Measurements from ENCODE around the gene XXYLT1. TPM values are rescaled to one million over a fixed set of nuclear protein-coding genes. Genes with fewer than 3 reads are reported as not detected.

Gene XXYLT1
- total RNA-seq, 1 experiment from 2014 or later: 53.9 TPM

DNA sequence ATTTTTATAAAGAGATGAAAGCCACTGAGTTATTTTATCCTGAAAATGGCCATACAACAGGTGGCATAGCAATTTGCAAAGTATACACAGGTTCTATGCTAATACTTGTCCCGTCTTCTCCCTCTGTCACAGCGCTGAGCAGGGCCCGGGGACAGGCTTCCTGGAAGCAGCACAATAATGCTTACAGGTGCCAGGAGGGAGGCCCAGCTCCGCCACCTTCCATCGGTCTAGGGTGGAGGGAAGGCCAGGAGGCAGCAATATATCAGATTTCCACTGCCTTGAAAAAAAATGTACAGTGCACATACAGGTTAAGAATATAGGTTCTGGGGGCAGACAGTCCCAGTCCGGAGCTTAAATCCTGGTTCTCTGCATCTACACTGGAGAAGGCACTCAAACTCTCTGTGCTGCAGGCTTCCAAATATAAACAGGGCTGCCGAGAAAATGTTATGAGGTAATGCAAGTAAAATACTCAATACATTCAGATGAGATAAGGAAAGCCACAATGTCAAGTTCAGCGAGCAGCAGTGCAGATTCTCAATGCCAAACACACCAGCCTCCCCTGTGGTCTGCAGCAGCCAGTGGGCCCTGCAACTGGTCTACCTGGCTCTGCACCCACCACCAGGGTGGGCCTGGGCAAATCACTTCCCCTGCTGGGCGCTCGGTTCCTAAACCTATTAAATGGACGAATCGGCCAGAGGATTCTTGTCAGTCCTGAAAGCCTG is 189.6 kb downstream of the XXYLT1 start:
- Histone ChIP-seq H3K36me3 (ENCODE audit: insufficient read depth, low read length, poor library complexity, severe bottlenecking) (no peaks in the 10 kb centered on the region), H3K27me3 (replicated peaks; ENCODE audit: insufficient read depth, low read depth, low read length, poor library complexity) (no peaks in the 10 kb centered on the region), H3K4me3 (ENCODE audit: low read depth, low read length, poor library complexity, severe bottlenecking) (no peak overlapping the region), H3K9me3 (ENCODE audit: low read depth, low read length, poor library complexity, severe bottlenecking) (no peaks in the 10 kb centered on the region), H3K27ac (ENCODE audit: low read depth, low read length, poor library complexity, severe bottlenecking) (no peak overlapping the region), H3K4me1 (ENCODE audit: insufficient read depth, low read length, poor library complexity, severe bottlenecking) (no peaks in the 10 kb centered on the region)
- intact Hi-C loops (cut with micrococcal nuclease; ENCODE audit: unreplicated experiment): no loop called here
- DNase-seq (ENCODE audit: low spot score): no peak
- ChIA-PET CTCF (no interaction called here), POLR2A (ENCODE audit: low non-redundant PET) (no interaction called here)
- BruUV-seq (replicated peaks): no TSS peak
- no peak for TF ChIP-seq EZH2 (IDR thresholded peaks at IDR 0.05; ENCODE audit: borderline replicate concordance, low read depth, low read length, poor library complexity, severe bottlenecking)
- TF ChIP-seq, protein P1, sequence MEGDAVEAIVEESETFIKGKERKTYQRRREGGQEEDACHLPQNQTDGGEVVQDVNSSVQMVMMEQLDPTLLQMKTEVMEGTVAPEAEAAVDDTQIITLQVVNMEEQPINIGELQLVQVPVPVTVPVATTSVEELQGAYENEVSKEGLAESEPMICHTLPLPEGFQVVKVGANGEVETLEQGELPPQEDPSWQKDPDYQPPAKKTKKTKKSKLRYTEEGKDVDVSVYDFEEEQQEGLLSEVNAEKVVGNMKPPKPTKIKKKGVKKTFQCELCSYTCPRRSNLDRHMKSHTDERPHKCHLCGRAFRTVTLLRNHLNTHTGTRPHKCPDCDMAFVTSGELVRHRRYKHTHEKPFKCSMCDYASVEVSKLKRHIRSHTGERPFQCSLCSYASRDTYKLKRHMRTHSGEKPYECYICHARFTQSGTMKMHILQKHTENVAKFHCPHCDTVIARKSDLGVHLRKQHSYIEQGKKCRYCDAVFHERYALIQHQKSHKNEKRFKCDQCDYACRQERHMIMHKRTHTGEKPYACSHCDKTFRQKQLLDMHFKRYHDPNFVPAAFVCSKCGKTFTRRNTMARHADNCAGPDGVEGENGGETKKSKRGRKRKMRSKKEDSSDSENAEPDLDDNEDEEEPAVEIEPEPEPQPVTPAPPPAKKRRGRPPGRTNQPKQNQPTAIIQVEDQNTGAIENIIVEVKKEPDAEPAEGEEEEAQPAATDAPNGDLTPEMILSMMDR (conservative IDR thresholded peaks at IDR 0.05; ENCODE audit: low read depth, low read length): no peak

DNA sequence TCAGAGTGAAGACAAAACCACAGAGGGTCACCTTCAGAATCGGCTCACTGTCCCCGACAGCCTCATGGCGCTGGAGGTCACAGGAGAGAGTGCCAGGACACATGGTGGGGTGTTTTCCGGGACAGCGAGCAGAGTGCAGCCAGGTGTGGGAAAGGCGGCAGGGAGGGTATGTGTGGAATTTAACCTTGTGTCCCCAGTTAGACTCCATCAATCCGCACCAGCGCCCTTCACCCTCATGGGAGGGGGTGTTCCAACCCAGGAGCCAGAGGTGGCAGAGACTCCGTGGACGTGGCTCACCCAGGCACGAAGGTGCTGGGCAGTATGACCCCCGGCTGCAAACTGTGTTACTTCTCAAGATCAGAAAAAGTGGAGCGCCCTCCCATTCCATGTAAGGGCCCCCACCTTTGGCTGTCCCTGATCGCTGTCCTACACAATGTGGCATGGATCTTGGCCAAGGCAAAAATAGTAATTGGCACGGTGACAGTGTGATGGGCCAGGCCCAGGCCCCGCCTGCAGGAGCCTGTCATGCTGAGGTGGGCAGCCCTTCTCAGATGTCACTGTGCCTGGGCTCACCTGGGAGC is 190.3 kb downstream of the XXYLT1 start:
- no peaks in the 10 kb centered on the region for H3K27me3 ChIP-seq (replicated peaks; ENCODE audit: insufficient read depth, low read depth, low read length, poor library complexity)
- H3K36me3 ChIP-seq (ENCODE audit: insufficient read depth, low read length, poor library complexity, severe bottlenecking): no peaks in the 10 kb centered on the region
- no peaks in the 10 kb centered on the region for H3K9me3 ChIP-seq (ENCODE audit: low read depth, low read length, poor library complexity, severe bottlenecking)
- no peak overlapping the region for H3K27ac ChIP-seq (ENCODE audit: low read depth, low read length, poor library complexity, severe bottlenecking)
- H3K4me3 ChIP-seq (ENCODE audit: low read depth, low read length, poor library complexity, severe bottlenecking): no peak overlapping the region
- ChIA-PET POLR2A (ENCODE audit: low non-redundant PET) (no interaction called here), CTCF (no interaction called here)
- no TSS peak for BruUV-seq (replicated peaks)
- no peaks in the 10 kb centered on the region for H3K4me1 ChIP-seq (ENCODE audit: insufficient read depth, low read length, poor library complexity, severe bottlenecking)
- no peak for DNase-seq (ENCODE audit: low spot score)
- TF ChIP-seq, protein P1 (conservative IDR thresholded peaks at IDR 0.05; ENCODE audit: low read depth, low read length): no peak
- TF ChIP-seq EZH2 (IDR thresholded peaks at IDR 0.05; ENCODE audit: borderline replicate concordance, low read depth, low read length, poor library complexity, severe bottlenecking): no peak
- intact Hi-C loops (cut with micrococcal nuclease; ENCODE audit: unreplicated experiment): no loop called here

DNA sequence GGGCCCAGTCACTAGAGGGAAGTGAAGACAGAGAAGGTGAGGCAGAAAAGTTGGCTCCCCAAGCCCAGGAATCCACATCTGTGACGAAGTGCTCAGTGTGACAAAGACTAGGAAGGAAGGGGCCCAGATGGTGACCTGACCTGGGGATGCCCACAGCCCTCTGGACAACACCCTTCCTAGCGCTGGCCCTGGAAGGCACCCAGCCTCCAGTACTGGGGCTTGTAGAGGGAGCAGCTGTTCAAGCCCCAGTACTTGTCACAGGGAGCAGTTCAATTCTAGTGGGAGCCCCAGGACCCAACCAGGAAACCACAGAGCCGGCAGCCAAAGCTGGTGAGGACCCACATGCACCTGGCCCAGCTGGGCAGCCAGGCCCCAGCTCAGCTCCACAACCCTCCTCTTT is 190.8 kb downstream of the XXYLT1 start:
- no peaks in the 10 kb centered on the region for H3K27me3 ChIP-seq (replicated peaks; ENCODE audit: insufficient read depth, low read depth, low read length, poor library complexity)
- H3K4me1 ChIP-seq (ENCODE audit: insufficient read depth, low read length, poor library complexity, severe bottlenecking): no peaks in the 10 kb centered on the region
- ChIA-PET CTCF (no interaction called here), POLR2A (ENCODE audit: low non-redundant PET) (no interaction called here)
- TF ChIP-seq EZH2 (IDR thresholded peaks at IDR 0.05; ENCODE audit: borderline replicate concordance, low read depth, low read length, poor library complexity, severe bottlenecking): no peak
- TF ChIP-seq, protein P1 (conservative IDR thresholded peaks at IDR 0.05; ENCODE audit: low read depth, low read length): no peak
- intact Hi-C loops (cut with micrococcal nuclease; ENCODE audit: unreplicated experiment): no loop called here
- H3K4me3 ChIP-seq (ENCODE audit: low read depth, low read length, poor library complexity, severe bottlenecking): no peak overlapping the region
- no TSS peak for BruUV-seq (replicated peaks)
- H3K36me3 ChIP-seq (ENCODE audit: insufficient read depth, low read length, poor library complexity, severe bottlenecking): no peaks in the 10 kb centered on the region
- DNase-seq (ENCODE audit: low spot score): no peak
- H3K27ac ChIP-seq (ENCODE audit: low read depth, low read length, poor library complexity, severe bottlenecking): no peak overlapping the region
- no peaks in the 10 kb centered on the region for H3K9me3 ChIP-seq (ENCODE audit: low read depth, low read length, poor library complexity, severe bottlenecking)
